HG03432 (cell line): Measurements from ENCODE around the gene MYOM3.

Source experiments
- ATAC-seq: cut with Tn5 transposase; IDR thresholded peaks from one replicate; pipeline ENCODE4 v1.9.1; 2021; ENCODE audit warnings: mild to moderate bottlenecking, moderate library complexity; ENCODE audit not compliant: unreplicated experiment

The MYOM3 gene

GRCh38 chr1:24117722-24118409, 5.9 kb upstream of the MYOM3 start:
- no peak for ATAC-seq

- ATAC-seq, result no peak
These were observed 5.2 kb upstream of the MYOM3 start for GRCh38 chr1:24117132-24117531.

- ATAC-seq, result no peak
These were observed 2.8 kb upstream of the MYOM3 start for GRCh38 chr1:24114753-24115152.

- no peak for ATAC-seq
These were observed 1.7 kb upstream of the MYOM3 start for GRCh38 chr1:24113641-24114033.

GRCh38 chr1:24111262-24111995, 506 bp downstream of the MYOM3 start:
- ATAC-seq, result no peak

GRCh38 chr1:24110642-24111261, 1.2 kb downstream of the MYOM3 start:
- ATAC-seq, result no peak

GRCh38 chr1:24109686-24110475, 2.1 kb downstream of the MYOM3 start:
- no peak for ATAC-seq

- ATAC-seq, result no peak
These were observed 2.8 kb downstream of the MYOM3 start for GRCh38 chr1:24109166-24109483.

GRCh38 chr1:24108334-24109165, 3.4 kb downstream of the MYOM3 start:
- no peak for ATAC-seq

- no peak for ATAC-seq
These were observed 4.3 kb downstream of the MYOM3 start for GRCh38 chr1:24107462-24108138.

GRCh38 chr1:24105368-24106160, 6.4 kb downstream of the MYOM3 start:
- no peak for ATAC-seq

GRCh38 chr1:24104854-24105253, 7.1 kb downstream of the MYOM3 start:
- ATAC-seq, result no peak

GRCh38 chr1:24103879-24104278, 8.1 kb downstream of the MYOM3 start:
- no peak for ATAC-seq

- ATAC-seq, result no peak
These were observed 8.5 kb downstream of the MYOM3 start for GRCh38 chr1:24103408-24103807.

GRCh38 chr1:24102961-24103360, 9.0 kb downstream of the MYOM3 start:
- no peak for ATAC-seq

GRCh38 chr1:24101796-24102586, 9.9 kb downstream of the MYOM3 start:
- ATAC-seq, result no peak

- no peak for ATAC-seq
These were observed 10.8 kb downstream of the MYOM3 start for GRCh38 chr1:24100945-24101737.
